Fibroblast of villous mesenchyme (primary cell): Measurements from ENCODE around the gene SPATA2L. TPM values are rescaled to one million over a fixed set of nuclear protein-coding genes. Genes with fewer than 3 reads are reported as not detected.

Source experiments
- DNase-seq: peaks from one replicate; pipeline ENCODE4 v3.0.0-alpha.2; 2010; ENCODE audit warnings: low read depth
- H3K4me3 ChIP-seq: 2 replicates; pipeline ENCODE4 v1.5.1; 2011; ENCODE audit warnings: low read depth, mild to moderate bottlenecking, low read length
- total RNA-seq: library from RNA; depleted of rRNA; stranded (reverse); fragments of >200 nt; gene quantifications from 2 replicates; pipeline ENCODE4 v1.2.3, GENCODE V29; 2012
- TF ChIP-seq, protein P1 (sequence below): IDR thresholded peaks from 2 replicates; pipeline ENCODE4 v1.5.1; 2012; ENCODE audit warnings: low read depth, mild to moderate bottlenecking, low read length; ENCODE audit not compliant: insufficient read depth

The SPATA2L gene, protein sequence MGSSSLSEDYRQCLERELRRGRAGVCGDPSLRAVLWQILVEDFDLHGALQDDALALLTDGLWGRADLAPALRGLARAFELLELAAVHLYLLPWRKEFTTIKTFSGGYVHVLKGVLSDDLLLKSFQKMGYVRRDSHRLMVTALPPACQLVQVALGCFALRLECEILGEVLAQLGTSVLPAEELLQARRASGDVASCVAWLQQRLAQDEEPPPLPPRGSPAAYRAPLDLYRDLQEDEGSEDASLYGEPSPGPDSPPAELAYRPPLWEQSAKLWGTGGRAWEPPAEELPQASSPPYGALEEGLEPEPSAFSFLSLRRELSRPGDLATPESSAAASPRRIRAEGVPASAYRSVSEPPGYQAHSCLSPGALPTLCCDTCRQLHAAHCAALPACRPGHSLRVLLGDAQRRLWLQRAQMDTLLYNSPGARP
- 9.5 and 12.6 TPM in 2 replicates for total RNA-seq

DNA sequence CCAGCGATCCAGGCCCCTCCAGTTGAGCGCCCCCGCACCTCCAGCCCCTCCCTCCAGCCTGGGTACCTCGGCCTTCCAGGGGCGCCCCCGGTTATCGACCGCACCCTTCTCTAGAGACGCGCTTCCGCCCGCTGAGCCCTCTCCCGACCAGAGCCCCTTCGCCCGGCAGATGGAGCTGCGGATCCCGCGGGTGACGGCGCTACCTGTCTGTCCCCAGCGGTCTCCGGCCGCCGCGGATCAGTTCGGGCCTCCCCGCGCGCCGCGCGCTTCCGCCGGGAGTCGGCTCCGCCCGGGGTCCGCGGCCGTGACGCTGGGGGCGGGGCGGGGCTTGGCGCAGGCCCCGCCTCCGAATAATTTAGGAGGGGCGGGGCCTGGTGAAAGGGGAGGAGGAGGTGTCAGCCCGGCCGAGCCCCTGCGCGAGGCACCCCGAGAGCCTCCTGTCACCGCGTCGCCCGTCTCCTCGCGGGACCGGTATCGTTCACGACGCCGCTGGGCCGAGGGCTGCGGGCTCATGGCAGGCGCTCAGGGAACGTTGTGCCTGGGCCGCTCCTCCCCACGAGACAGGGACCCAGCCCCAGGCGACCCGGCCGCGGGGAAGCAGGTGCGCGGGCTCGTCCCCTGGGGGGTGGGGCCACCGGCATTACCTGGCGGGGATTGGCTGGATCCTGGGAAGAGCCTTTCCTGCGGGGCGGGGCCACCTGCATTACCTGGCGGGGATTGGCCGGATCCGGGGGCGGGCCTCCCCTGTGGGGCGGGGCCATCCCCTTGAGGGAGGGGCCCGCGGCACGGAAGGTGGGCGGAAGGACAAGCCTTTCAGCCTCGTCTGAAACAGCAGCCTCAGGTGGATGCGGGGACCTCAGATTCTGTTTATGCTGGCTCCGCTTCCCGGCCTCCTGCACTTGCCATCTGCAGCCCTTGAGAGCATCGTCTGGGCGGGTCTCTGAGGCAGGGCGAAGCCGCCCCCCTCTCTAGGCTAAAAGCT is at the start of gene SPATA2L:
Gene SPATA2L (minus strand): TSS at position 281 of the 982 bp plus-strand sequence. CDS start 473 bp downstream, outside the sequence.
- DNase-seq = peak; percentile 77
- peak within 1 kb of the TSS; percentile 80 for H3K4me3 ChIP-seq
- TF ChIP-seq, protein P1, sequence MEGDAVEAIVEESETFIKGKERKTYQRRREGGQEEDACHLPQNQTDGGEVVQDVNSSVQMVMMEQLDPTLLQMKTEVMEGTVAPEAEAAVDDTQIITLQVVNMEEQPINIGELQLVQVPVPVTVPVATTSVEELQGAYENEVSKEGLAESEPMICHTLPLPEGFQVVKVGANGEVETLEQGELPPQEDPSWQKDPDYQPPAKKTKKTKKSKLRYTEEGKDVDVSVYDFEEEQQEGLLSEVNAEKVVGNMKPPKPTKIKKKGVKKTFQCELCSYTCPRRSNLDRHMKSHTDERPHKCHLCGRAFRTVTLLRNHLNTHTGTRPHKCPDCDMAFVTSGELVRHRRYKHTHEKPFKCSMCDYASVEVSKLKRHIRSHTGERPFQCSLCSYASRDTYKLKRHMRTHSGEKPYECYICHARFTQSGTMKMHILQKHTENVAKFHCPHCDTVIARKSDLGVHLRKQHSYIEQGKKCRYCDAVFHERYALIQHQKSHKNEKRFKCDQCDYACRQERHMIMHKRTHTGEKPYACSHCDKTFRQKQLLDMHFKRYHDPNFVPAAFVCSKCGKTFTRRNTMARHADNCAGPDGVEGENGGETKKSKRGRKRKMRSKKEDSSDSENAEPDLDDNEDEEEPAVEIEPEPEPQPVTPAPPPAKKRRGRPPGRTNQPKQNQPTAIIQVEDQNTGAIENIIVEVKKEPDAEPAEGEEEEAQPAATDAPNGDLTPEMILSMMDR = peak; percentile 13

DNA sequence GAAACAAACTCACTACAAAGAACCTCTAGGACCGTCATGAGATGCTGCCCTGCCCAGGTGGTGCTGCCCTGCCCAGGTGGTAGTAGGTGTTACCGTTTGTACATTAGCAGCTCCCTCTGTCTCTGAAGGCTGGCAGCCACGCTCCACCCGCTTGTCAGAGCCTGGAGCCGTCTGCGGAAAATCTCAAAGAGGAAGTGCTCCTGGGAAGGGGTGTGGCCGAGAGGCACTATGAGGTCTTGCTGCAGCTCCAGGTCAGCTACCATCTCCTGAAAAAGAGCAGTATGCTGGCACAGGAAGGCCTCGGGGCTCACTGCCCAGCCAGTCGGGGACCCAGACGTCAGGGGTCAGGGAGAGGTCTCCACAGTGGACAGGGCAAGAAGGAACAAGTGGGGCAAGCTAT is 48.1 kb upstream of the SPATA2L start:
- TF ChIP-seq, protein P1 = no peak
- DNase-seq = no peak
- H3K4me3 ChIP-seq = no peak overlapping the region

DNA sequence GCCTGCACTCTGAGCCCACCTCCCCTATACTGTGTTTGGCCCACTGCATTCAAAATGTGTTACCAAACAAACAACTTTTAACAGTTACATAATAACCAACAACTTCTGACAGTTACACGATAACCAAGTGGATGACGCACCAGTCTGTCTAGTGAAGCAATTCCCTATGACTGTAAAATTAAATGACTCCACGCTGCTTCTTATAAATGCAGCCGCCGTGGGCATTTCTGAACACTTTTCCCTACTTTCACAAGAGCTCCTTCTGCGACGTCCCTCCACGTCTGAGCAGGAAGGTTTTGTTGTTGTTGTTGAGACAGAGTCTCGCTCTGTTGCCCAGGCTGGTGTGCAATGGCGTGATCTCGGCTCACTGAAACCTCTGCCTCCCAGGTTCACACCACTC is 47.4 kb upstream of the SPATA2L start:
- H3K4me3 ChIP-seq = no peak overlapping the region
- no peak for DNase-seq

DNA sequence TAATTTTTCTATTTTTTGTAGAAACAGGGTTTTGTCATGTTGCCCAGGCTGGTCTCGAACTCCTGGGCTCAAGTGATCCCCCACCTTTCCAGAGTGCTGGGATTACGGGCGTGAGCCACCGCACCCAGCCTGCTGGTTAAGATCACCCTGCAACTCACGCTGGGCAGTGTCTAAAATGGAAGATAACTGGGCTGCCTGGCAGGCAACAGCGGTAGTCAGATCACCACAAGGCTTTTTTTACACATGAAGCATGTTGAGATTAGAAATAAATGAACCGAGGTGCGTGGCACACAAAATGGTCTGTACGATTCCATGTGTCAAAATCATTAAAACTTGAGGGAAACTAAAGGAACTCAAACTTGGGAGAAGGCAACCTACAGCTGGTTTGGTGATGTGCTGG is 46.6 kb upstream of the SPATA2L start:
- TF ChIP-seq, protein P1 = no peak
- H3K4me3 ChIP-seq = no peak overlapping the region
- no peak for DNase-seq

More for the DNA sequence above, 47.4 kb upstream of the SPATA2L start:
- TF ChIP-seq, protein P1 = no peak

DNA sequence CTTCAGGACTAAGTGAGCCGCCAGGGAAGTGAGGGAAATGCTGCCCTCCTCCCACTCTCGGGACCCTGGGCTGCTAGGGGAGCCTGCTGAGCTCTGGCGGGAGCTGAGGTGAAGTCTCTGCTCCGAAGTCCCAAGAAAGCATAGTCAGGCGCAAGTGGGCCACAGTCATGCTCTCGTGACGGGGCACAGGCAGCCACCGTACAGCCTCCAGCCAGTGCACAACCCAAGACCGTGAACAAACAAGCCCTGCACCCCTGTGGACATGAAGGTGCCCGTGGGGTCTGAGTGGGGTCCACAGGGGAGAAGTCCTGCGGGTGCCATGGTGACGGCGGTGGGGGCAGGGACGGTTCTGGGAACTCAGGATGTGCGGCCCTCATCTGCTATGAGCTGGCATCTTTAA is 44.5 kb upstream of the SPATA2L start:
- no peak for DNase-seq
- no peak overlapping the region for H3K4me3 ChIP-seq
- TF ChIP-seq, protein P1 = no peak

DNA sequence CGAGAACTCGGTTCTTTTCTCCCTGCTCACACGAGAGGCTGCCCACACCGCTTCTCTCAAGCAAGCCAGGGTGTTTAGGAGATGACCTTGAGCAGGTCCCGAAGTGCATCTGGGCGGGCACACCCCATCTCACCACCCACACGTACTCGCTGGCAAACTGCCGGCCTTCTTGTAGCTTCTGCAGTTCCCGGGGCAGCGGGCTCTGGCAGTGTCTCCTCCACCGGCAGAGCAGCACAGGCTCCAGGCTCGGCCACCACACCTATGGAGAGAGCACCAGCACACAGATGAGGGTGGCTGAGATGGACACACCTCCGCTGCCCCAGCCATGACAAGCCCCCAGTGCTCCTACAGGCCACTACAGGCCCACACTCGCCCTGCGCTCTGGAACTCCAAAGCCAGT is 43.3 kb upstream of the SPATA2L start:
- no peak overlapping the region for H3K4me3 ChIP-seq
- no peak for DNase-seq
- TF ChIP-seq, protein P1 = no peak
